DMS79 treated with DMSO at 0.1 percent for 48 hours (cell line): ENCODE results near the gene FAM72C.
"Not testable (repeated sequence)": the region's sequence is repeated elsewhere in the genome, so short reads cannot be mapped to it uniquely, and the experiment has no call there.

ENCODE experiments used
- DNase-seq: peaks from one replicate; lab custom pipeline; 2025; lab: John Stamatoyannopoulos, UW

FAM72C gene

GRCh38 chr1:143984721-143985473 is 13.1 kb upstream of the FAM72C start:
- not testable (repeated sequence) for DNase-seq

- DNase-seq: not testable (repeated sequence)
Measured at GRCh38 chr1:143974416-143974815, 2.6 kb upstream of the FAM72C start.

GRCh38 chr1:143973876-143974414 is 2.2 kb upstream of the FAM72C start:
- DNase-seq: not testable (repeated sequence)

- not testable (repeated sequence) for DNase-seq
Measured at GRCh38 chr1:143972753-143973326, 1.1 kb upstream of the FAM72C start.

GRCh38 chr1:143965860-143966259 is 5.9 kb downstream of the FAM72C start:
- not testable (repeated sequence) for DNase-seq

GRCh38 chr1:143964294-143964693 is 7.5 kb downstream of the FAM72C start:
- DNase-seq: not testable (repeated sequence)

- DNase-seq: not testable (repeated sequence)
Measured at GRCh38 chr1:143955930-143956329, 15.9 kb downstream of the FAM72C start.

- DNase-seq: not testable (repeated sequence)
Measured at GRCh38 chr1:143952913-143953312, 18.9 kb downstream of the FAM72C start.

GRCh38 chr1:143951485-143952391 is 20.0 kb downstream of the FAM72C start:
- DNase-seq: not testable (repeated sequence)

GRCh38 chr1:143947749-143948148 is 24.0 kb downstream of the FAM72C start:
- DNase-seq: not testable (repeated sequence)

- not testable (repeated sequence) for DNase-seq
Measured at GRCh38 chr1:143945253-143945652, 26.5 kb downstream of the FAM72C start.

- not testable (repeated sequence) for DNase-seq
Measured at GRCh38 chr1:143944576-143945240, 27.1 kb downstream of the FAM72C start.

- not testable (repeated sequence) for DNase-seq
Measured at GRCh38 chr1:143943319-143943978, 28.3 kb downstream of the FAM72C start.

- DNase-seq: not testable (repeated sequence)
Measured at GRCh38 chr1:143942238-143942860, 29.4 kb downstream of the FAM72C start.

- DNase-seq: not testable (repeated sequence)
Measured at GRCh38 chr1:143939666-143940065, 32.1 kb downstream of the FAM72C start.

GRCh38 chr1:143938922-143939321 is 32.9 kb downstream of the FAM72C start:
- not testable (repeated sequence) for DNase-seq

GRCh38 chr1:143936457-143937115 is 35.2 kb downstream of the FAM72C start:
- peak; percentile 13 for DNase-seq

GRCh38 chr1:143919127-143919526 is 52.7 kb downstream of the FAM72C start:
- DNase-seq: not testable (repeated sequence)

GRCh38 chr1:143918552-143918951 is 53.2 kb downstream of the FAM72C start:
- not testable (repeated sequence) for DNase-seq

GRCh38 chr1:143913705-143914104 is 58.1 kb downstream of the FAM72C start:
- not testable (repeated sequence) for DNase-seq
